GM18951 (cell line): Measurements from ENCODE around the gene CRMP1.

Source experiments
- POLR2A ChIP-seq: IDR thresholded peaks from 4 replicates; pipeline ENCODE4 v1.6.1; 2011; ENCODE audit warnings: mild to moderate bottlenecking; ENCODE audit not compliant: insufficient read length, insufficient read depth; ENCODE audit errors: extremely low read depth
- in situ Hi-C: fragments of 300-500 bp; cut with MboI; formaldehyde crosslinking; loops from one replicate; pipeline ENCODE4 v1.12.0; 2022; ENCODE audit warnings: low sequenced_read_pairs, mixed read lengths, inconsistent platforms; ENCODE audit not compliant: unreplicated experiment

CRMP1 gene

DNA sequence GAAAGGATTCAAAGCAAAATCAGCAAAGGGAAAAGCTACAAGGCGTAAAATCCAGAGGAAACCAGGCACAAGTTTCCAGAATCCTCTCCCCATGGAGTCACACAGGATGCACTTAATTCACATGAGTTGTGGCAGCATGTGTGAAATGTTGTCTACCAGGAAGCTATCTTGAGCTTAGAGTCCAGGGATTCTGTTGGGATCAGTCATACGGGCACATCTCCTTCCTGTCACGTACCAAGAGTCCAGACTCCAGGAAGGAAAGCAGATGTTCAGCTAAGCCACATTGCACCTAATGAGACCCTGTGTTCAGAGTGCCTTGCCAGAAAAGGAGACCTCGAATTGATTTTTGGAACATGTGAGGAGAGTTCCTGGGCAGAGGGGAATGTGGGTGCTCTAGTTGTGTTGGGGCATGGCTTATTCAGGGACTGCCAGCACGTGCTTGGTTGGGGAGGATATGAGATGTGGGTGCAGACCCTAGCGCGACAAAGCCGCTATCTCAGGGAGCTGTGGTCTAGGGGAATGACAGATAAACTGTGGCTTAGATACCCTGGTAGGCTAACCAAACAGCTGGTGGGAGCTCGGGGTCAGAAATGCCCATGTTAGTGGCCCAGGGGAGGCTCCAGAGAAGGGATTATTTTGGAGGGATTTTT is 111.9 kb downstream of the CRMP1 start:
- no peak for TF ChIP-seq POLR2A
- in situ Hi-C loops, result no loop called here

DNA sequence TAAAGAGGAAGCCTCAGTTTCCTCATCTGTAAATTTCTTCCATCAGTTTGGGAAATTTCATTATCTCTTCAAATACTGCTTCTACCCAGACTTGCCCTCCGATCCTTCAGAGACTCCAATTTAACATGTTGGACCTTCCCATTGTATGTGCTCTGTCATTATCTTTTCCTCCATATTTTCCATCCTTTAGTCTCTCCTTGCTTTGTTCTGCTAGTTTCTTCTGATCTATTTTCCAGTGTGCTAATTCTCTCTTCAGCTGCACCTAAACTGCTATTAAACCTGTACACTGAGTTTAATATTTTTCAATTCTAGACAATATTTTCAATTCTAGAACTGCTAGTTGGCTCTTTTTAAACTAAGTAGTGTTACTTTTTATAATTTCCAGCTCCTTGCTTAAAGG is 116.4 kb downstream of the CRMP1 start:
- TF ChIP-seq POLR2A, result no peak
- in situ Hi-C loops, result no loop called here

DNA sequence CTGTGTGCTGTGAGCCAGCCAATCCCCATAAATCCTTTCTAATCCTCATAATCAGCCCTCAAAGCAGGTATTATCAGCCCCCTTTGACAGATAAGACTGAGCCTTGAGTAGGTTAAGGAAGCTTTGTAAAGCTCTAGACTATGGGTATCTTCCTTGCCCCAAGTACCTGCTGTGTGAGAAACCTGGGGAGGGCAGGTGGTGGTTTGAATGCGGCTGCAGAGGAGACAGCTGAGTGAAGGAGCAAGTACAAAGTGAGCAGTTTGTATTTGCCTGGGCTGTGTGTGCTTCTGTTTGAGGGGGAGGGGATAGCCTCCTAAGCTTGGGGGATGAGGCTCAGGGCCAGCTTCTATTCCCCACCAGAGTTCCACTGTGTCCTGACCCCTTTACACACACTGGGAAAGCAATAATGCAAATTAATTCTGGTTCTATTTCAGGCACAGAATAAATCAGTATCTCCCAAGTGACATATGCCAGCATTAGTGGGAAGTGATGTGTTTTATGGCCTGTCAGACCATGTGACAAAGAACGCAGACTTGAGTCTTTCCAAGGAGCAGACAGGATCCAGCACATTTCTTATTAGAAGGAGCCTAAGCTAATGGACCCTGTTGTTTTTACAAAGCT is 118.4 kb downstream of the CRMP1 start:
- no peak for TF ChIP-seq POLR2A
- in situ Hi-C loops, result no loop called here

DNA sequence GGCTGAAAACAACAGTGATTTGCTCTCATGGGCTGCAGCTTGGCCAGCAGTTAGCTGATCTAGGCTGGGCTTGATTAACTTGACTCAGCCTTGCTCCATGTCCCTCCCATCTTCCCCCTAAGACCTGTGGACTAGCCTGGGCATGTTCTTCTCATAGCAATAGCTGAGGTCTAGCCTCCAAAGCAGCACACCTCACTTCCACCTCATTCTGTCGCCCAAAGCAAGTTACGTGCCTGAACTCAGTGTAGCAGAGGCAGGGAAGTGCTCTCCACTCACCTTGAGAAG is 119.7 kb downstream of the CRMP1 start:
- in situ Hi-C loops, result no loop called here
- no peak for TF ChIP-seq POLR2A

DNA sequence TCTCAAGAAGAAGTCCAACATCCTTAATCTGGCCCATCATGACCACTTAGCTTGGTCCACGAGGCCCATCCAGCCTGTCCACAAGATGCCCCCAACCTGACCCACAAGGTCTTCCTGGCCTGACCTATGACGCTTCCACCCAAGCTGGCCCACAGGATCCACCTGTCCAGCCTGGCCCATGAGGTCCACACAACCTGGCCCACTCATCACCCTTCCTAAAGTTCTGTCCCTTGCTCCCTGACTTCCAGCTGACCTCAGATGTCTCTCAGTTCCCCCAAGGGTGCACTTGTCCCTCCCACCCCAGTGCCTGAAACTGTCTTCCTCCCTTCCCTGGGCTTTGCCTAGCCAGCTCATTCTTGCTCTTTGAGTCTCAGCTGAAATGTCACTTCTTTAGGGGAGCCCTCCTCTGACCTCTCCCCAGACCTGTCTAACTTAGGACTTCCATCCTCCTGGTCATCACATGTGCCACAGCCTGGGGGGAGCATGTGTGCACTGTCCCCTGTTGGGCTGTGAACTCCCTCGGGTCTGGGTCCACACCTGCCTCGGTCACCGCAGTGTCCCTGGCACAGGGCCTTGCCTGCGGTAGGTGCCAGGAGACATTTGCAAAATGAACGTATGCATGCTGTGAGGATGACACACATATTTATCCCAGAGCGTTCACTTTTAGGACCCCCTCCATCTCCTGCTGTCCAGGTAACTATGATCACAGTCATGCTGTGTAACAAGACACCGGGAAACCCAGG is 120.2 kb downstream of the CRMP1 start:
- in situ Hi-C loops, result no loop called here
- TF ChIP-seq POLR2A, result no peak
